Thyroid gland (tissue), 4 donors: ENCODE measurements around the gene SPINT3. TPM values are rescaled to one million over a fixed set of nuclear protein-coding genes. Genes with fewer than 3 reads are reported as not detected.

Source experiments
- DNase-seq, 2 donors: peaks; one replicate each; pipeline ENCODE4 v3.0.0-alpha.2; 2019
- H3K27ac ChIP-seq, 3 donors: fragments of 200-600 bp; sonication (generic); 1 replicate in 2 of 3; 2 replicates in 1 of 3; pipeline ENCODE4 v1.5.1; 2016 to 2019; ENCODE audit warnings: mild to moderate bottlenecking in 1 of 3, moderate library complexity in 1 of 3
- H3K27me3 ChIP-seq: fragments of 200-600 bp; sonication (generic); one replicate; pipeline ENCODE4 v1.5.1; 2019
- H3K36me3 ChIP-seq, 2 donors: fragments of 200-600 bp; sonication (generic); one replicate each; pipeline ENCODE4 v1.5.1; 2016 to 2019
- H3K4me1 ChIP-seq, 2 donors: fragments of 200-600 bp; sonication (generic); one replicate each; pipeline ENCODE4 v1.5.1; 2017 to 2019
- H3K4me3 ChIP-seq, 3 donors: fragments of 200-600 bp; sonication (generic); replicated peaks in 1 of 3; 1 replicate in 2 of 3; 2 replicates in 1 of 3; pipeline ENCODE4 v1.5.1; 2016; ENCODE audit warnings: mild to moderate bottlenecking in 1 of 3
- H3K9me3 ChIP-seq: fragments of 200-600 bp; sonication (generic); one replicate; pipeline ENCODE4 v1.5.1; 2017
- CTCF ChIP-seq, 6 experiments: fragments of 200-600 bp in 3 of 6; fragments of 450-650 bp in 3 of 6; sonication (generic) in 3 of 6; IDR thresholded peaks; one replicate each; pipeline ENCODE4 v1.5.1; 2016 to 2019; ENCODE audit warnings: antibody characterized with exemption in 6 of 6, mild to moderate bottlenecking in 2 of 6, inconsistent platforms in 1 of 6, moderate library complexity in 1 of 6
- POLR2A ChIP-seq, 2 donors: fragments of 450-650 bp; IDR thresholded peaks; one replicate each; pipeline ENCODE4 v1.6.1; 2017; ENCODE audit warnings: antibody characterized with exemption in 2 of 2, mild to moderate bottlenecking in 2 of 2, moderate library complexity in 1 of 2
- WGBS, 2 donors: methylation state at CpG; one replicate each; pipeline ENCODE4 v1.1.5; 2017; 5-methylcytosine and 5-hydroxymethylcytosine counted together
- intact Hi-C: fragments of 100-400 bp; cut with DNase I; formaldehyde crosslinking; loops from one replicate; pipeline ENCODE4 v1.15.1; 2023
- total RNA-seq, 4 donors: library from RNA; depleted of rRNA; stranded (reverse); fragments of >200 nt; gene quantifications; one replicate each; pipeline ENCODE4 v1.2.3, GENCODE V29; 2016

The SPINT3 gene
- total RNA-seq, 4 donors from 2014 or later, result not detected

- Histone ChIP-seq H3K9me3 (no peaks in the 10 kb centered on the region), H3K36me3 (no peaks in the 10 kb centered on the region), H3K27me3 (no peaks in the 10 kb centered on the region), H3K4me3 (no peak overlapping the region), H3K27ac (no peak overlapping the region), H3K4me1 (no peaks in the 10 kb centered on the region)
- no peak for DNase-seq
- intact Hi-C loops, result loop anchor here (2.0 kb wide), 1 partner anchor 222 kb away; no protein-coding TSS in a partner anchor
- no peak for TF ChIP-seq POLR2A (IDR thresholded peaks at IDR 0.05)
- TF ChIP-seq CTCF (IDR thresholded peaks at IDR 0.05), result no peak
- WGBS, 2 donors, result 91 to 93% methylated on average over 7 of the region's 7 CpGs
These were observed 33.0 kb upstream of the SPINT3 start for GRCh38 chr20:45548410-45548809.

DNA sequence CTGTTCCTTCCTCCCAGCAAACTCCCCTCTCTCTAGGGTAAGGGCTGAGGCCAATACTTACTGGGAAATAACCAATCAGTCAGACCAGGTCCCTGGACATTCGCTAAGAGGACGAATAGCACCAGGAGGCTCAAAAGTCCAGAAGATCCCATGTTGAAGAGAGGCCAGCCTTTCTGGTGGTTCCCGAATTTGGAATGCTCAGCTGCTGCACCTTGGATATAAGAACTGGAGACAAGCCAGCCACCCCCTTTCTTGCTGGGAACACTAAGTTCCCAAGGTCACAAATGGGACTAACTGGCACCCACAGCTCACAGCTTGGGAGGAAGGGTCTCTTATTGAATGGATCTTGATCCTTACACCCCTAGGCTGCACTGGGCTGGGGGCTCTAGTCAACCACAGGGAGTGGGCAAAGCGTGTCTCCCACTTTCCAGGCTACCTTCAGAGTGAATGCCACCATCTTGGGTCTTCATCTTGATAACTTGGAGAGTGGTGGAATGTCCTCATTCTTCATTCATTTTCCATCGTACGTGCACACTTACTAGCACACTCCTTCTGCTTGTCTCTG, 31.9 kb upstream of the SPINT3 start, which contains the start of gene EPPIN:
Gene EPPIN, minus strand, starts transcription at position 196 of the 565 bp plus-strand sequence. Its CDS starts 44 bp downstream, at position 152.
- no peak for DNase-seq
- WGBS, 2 donors, result 82 to 91% methylated on average over 6 of the region's 6 CpGs
- intact Hi-C loops, result no loop called here

GRCh38 chr20:45545754-45546453, 30.5 kb upstream of the SPINT3 start:
- no peak overlapping the region for H3K27ac ChIP-seq
- 13 to 22% methylated on average over 5 of the region's 5 CpGs for WGBS, 2 donors
- H3K4me3 ChIP-seq, result no peak overlapping the region
- TF ChIP-seq POLR2A (IDR thresholded peaks at IDR 0.05) (no peak), CTCF (IDR thresholded peaks at IDR 0.05) (peak in 5 of 6 experiments; percentile 21 to 81 (median 69))
- DNase-seq, result peak; percentile 3 to 6
- no peaks in the 10 kb centered on the region for H3K9me3 ChIP-seq
- intact Hi-C loops, result no loop called here
- no peaks in the 10 kb centered on the region for H3K27me3 ChIP-seq
- H3K4me1 ChIP-seq, result no peaks in the 10 kb centered on the region
- no peaks in the 10 kb centered on the region for H3K36me3 ChIP-seq

More for the DNA sequence above, 31.9 kb upstream of the SPINT3 start, which contains the start of gene EPPIN:
- Histone ChIP-seq H3K36me3 (no peaks in the 10 kb centered on the region), H3K4me3 (no peak within 1 kb of the TSS), H3K9me3 (no peaks in the 10 kb centered on the region), H3K27me3 (no peaks in the 10 kb centered on the region), H3K27ac (no peak within 1 kb of the TSS), H3K4me1 (no peaks in the 10 kb centered on the region)
- TF ChIP-seq CTCF (IDR thresholded peaks at IDR 0.05) (no peak), POLR2A (IDR thresholded peaks at IDR 0.05) (no peak)

DNA sequence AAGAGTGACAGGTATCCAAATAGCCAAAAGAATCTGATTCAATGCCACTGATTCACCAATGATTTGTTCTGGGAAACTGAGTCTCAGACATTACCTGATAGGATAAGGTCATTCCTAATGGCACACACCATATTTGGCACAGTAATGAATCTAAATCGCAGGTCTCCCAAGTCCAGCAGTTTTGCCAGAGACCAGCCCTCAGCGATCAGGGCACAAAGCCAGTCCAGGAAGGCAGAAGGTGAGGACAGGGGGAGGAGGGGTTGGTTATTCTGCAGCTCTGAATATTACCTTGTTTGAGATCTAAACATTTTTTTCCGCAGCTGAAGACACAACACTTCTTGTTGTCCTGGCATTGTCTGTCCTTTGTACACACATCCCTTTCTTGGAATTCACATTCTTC, 29.9 kb upstream of the SPINT3 start:
- Histone ChIP-seq H3K36me3 (no peaks in the 10 kb centered on the region), H3K27me3 (no peaks in the 10 kb centered on the region), H3K4me1 (no peaks in the 10 kb centered on the region), H3K9me3 (no peaks in the 10 kb centered on the region), H3K27ac (no peak overlapping the region), H3K4me3 (no peak overlapping the region)
- DNase-seq, result no peak
- intact Hi-C loops, result no loop called here
- 68 to 72% methylated on average over 3 of the region's 3 CpGs for WGBS, 2 donors
- TF ChIP-seq CTCF (IDR thresholded peaks at IDR 0.05) (no peak), POLR2A (IDR thresholded peaks at IDR 0.05) (no peak)

DNA sequence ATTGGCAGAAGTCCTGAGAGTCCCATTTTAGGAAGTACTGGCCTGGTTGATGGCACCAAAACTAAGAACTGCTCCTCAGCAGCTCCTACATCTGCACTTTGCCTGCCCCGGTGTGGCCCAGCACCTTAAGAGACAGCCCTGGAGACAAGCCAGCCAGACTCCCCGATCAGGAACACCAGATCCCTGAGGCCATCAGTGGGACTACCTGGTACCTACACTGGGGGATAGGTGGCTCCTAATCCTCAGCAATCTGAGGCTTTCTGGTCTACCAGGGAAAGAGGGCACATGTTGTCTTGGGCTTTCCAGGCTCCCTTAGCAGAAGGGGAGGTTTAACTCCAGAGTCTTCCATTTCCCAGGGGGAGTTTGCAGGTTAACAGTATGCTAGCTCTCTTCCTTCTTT, 24.0 kb upstream of the SPINT3 start, which contains the start of gene WFDC6:
Gene WFDC6, minus strand, starts transcription at position 101 of the 400 bp plus-strand sequence. Its CDS starts 75 bp downstream, at position 26.
- intact Hi-C loops, result no loop called here
- WGBS, 2 donors, result 83 to 84% methylated on average over 2 of the region's 2 CpGs

More for the DNA sequence above, 24.0 kb upstream of the SPINT3 start, which contains the start of gene WFDC6:
- no peak within 1 kb of the TSS for H3K4me3 ChIP-seq
- no peaks in the 10 kb centered on the region for H3K4me1 ChIP-seq
- no peaks in the 10 kb centered on the region for H3K9me3 ChIP-seq
- TF ChIP-seq CTCF (IDR thresholded peaks at IDR 0.05) (no peak), POLR2A (IDR thresholded peaks at IDR 0.05) (no peak)
- H3K36me3 ChIP-seq, result no peaks in the 10 kb centered on the region
- no peak within 1 kb of the TSS for H3K27ac ChIP-seq
- no peak for DNase-seq
- H3K27me3 ChIP-seq, result no peaks in the 10 kb centered on the region
